ENCODE results near the gene TOP3B.
A peak's percentile ranks its signal among the peaks of the same experiment; 100 is the strongest.

TOP3B gene

DNA sequence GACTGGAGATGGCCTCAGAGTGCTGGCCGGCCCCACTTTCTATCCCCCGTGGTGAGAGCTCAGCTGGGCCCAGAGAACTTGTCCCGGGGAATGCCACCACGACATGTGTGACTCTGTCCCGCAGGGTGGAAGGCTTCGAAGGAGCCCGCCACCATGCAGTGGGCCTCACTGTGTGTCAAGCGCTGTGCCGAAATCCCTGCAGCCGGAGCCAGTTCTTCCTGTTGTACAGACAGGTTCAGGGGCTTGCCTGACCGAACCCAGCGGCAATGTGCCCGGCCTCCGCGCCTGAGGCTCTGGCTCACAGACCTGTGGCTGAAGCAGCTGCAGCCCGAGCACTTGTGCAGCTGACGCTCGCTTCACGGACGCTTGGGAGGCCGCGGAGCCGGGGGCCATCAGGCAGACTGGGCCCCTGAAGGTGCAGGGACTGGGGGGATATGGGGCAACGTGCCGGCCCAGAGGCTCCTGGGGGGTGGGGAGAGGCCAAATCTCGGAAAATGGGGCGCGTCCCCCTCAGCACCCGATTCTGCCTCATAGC is 30.6 kb downstream of the TOP3B start:
- H3K9ac ChIP-seq (ENCODE audit: low read length): peak overlapping the region; percentile 61
- TF ChIP-seq CTCF (IDR thresholded peaks at IDR 0.05; ENCODE audit: insufficient read depth, low read length, poor library complexity, severe bottlenecking) (no peak), EZH2phosphoT487 (conservative IDR thresholded peaks at IDR 0.05; ENCODE audit: low read length) (no peak)
- no peak overlapping the region for H3K27ac ChIP-seq (ENCODE audit: low read depth, low read length)
- H3F3A ChIP-seq (ENCODE audit: insufficient read depth): no peaks in the 10 kb centered on the region
- H4K20me1 ChIP-seq (ENCODE audit: low read depth, low read length): no peaks in the 10 kb centered on the region
- H3K79me2 ChIP-seq (ENCODE audit: insufficient read depth, low read length): no peaks in the 10 kb centered on the region
- peak overlapping the region; percentile 65 for H3K4me2 ChIP-seq (ENCODE audit: low read depth, low read length, poor library complexity, severe bottlenecking)
- no peaks in the 10 kb centered on the region for H3K9me3 ChIP-seq (ENCODE audit: insufficient read depth, low read length)
- peak overlapping the region; percentile 48 for H2AFZ ChIP-seq (ENCODE audit: low read depth, low read length, severe bottlenecking)
- H3K9me2 ChIP-seq (replicated peaks; ENCODE audit: insufficient read depth, low read length): no peaks in the 10 kb centered on the region
- no peaks in the 10 kb centered on the region for H3K36me3 ChIP-seq (ENCODE audit: low read length)
- H3K27me3 ChIP-seq (ENCODE audit: low read length): no peaks in the 10 kb centered on the region
- peak overlapping the region; percentile 69 for H3K4me3 ChIP-seq (ENCODE audit: insufficient read depth, low read length, poor library complexity, severe bottlenecking)

GRCh38 chr22:21951062-21951461 is 31.5 kb downstream of the TOP3B start:
- no peaks in the 10 kb centered on the region for H3K79me2 ChIP-seq (ENCODE audit: insufficient read depth, low read length)
- H3K9ac ChIP-seq (ENCODE audit: low read length): no peak overlapping the region
- TF ChIP-seq EZH2phosphoT487 (conservative IDR thresholded peaks at IDR 0.05; ENCODE audit: low read length): no peak
- no peak for TF ChIP-seq CTCF (IDR thresholded peaks at IDR 0.05; ENCODE audit: insufficient read depth, low read length, poor library complexity, severe bottlenecking)
- no peaks in the 10 kb centered on the region for H3K27me3 ChIP-seq (ENCODE audit: low read length)
- no peak overlapping the region for H3K4me3 ChIP-seq (ENCODE audit: insufficient read depth, low read length, poor library complexity, severe bottlenecking)
- H3F3A ChIP-seq (ENCODE audit: insufficient read depth): no peaks in the 10 kb centered on the region
- H4K20me1 ChIP-seq (ENCODE audit: low read depth, low read length): no peaks in the 10 kb centered on the region
- H3K9me3 ChIP-seq (ENCODE audit: insufficient read depth, low read length): no peaks in the 10 kb centered on the region
- H3K4me2 ChIP-seq (ENCODE audit: low read depth, low read length, poor library complexity, severe bottlenecking): no peak overlapping the region
- H3K36me3 ChIP-seq (ENCODE audit: low read length): no peaks in the 10 kb centered on the region
- H3K9me2 ChIP-seq (replicated peaks; ENCODE audit: insufficient read depth, low read length): no peaks in the 10 kb centered on the region
- no peak overlapping the region for H2AFZ ChIP-seq (ENCODE audit: low read depth, low read length, severe bottlenecking)
- H3K27ac ChIP-seq (ENCODE audit: low read depth, low read length): no peak overlapping the region

DNA sequence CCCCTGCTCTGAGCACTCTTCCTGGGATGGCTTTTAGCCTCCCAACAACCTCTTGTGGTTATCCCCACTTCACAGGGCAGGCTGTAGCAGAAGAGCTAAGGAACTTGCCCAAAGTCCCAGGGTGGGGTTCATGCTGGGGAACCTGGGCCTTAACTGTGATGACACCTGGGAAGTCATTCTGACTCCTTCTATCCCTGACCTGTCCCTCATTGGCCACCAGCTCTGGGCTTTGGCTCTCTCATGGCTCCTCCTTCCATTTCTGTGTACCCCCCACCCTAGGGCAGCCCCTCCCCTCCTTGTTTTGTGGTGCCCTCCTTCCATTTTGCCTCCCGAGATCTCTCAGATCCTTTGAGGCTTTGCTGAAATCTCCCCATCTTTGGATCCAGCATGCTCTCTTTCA is 32.6 kb downstream of the TOP3B start:
- H3K79me2 ChIP-seq (ENCODE audit: insufficient read depth, low read length): no peaks in the 10 kb centered on the region
- H2AFZ ChIP-seq (ENCODE audit: low read depth, low read length, severe bottlenecking): no peak overlapping the region
- no peaks in the 10 kb centered on the region for H4K20me1 ChIP-seq (ENCODE audit: low read depth, low read length)
- no peak overlapping the region for H3K4me2 ChIP-seq (ENCODE audit: low read depth, low read length, poor library complexity, severe bottlenecking)
- TF ChIP-seq CTCF (IDR thresholded peaks at IDR 0.05; ENCODE audit: insufficient read depth, low read length, poor library complexity, severe bottlenecking) (no peak), EZH2phosphoT487 (conservative IDR thresholded peaks at IDR 0.05; ENCODE audit: low read length) (no peak)
- H3K9me2 ChIP-seq (replicated peaks; ENCODE audit: insufficient read depth, low read length): no peaks in the 10 kb centered on the region
- no peaks in the 10 kb centered on the region for H3K9me3 ChIP-seq (ENCODE audit: insufficient read depth, low read length)
- H3K36me3 ChIP-seq (ENCODE audit: low read length): no peaks in the 10 kb centered on the region
- no peaks in the 10 kb centered on the region for H3F3A ChIP-seq (ENCODE audit: insufficient read depth)
- H3K27ac ChIP-seq (ENCODE audit: low read depth, low read length): no peak overlapping the region
- no peak overlapping the region for H3K4me3 ChIP-seq (ENCODE audit: insufficient read depth, low read length, poor library complexity, severe bottlenecking)
- H3K27me3 ChIP-seq (ENCODE audit: low read length): no peaks in the 10 kb centered on the region
- no peak overlapping the region for H3K9ac ChIP-seq (ENCODE audit: low read length)

Measured in SU-DHL-6 (cell line).